GM19397 (cell line): Measurements from ENCODE around the gene ARAP2.

Experiments used
- ATAC-seq: cut with Tn5 transposase; IDR thresholded peaks from one replicate; pipeline ENCODE4 v1.9.1; 2021; ENCODE audit warnings: mild to moderate bottlenecking, moderate library complexity; ENCODE audit not compliant: unreplicated experiment

ARAP2 gene

GRCh38 chr4:36244257-36245082 lies at the start of gene ARAP2:
Gene ARAP2 (minus strand): TSS chr4:36244514. CDS start chr4:36229486, 15,028 bp downstream.
- ATAC-seq, result peak; percentile 67

DNA sequence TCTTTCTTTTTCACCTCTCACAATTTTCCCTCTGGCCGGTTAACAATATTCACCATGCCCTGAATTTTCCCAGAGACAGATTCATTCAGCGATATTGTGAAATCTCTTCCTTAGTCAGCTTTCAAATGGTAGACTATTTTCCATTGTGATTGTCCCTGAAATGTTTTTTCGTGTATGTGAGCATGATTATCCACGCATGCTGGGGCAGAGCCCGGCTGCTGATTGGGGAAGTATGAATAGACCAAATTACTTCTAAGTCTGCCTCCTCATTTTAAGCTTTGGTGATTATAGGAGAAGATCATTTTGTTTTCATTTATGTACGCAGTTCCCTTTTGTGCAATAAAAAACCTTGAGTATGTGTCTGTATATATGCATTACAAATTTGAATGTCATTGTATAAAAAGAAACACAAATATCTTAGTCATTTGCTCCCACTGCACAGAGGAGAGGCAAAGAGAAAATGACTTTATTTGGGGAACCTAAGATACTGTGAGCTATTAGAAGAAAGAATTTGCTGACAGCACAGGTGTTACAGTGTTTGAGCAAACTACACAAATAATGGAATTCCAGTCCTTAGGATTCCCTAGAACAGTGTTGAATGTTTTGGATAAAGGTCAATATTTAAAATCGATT lies 48.4 kb upstream of the ARAP2 start:
- ATAC-seq, result no peak

DNA sequence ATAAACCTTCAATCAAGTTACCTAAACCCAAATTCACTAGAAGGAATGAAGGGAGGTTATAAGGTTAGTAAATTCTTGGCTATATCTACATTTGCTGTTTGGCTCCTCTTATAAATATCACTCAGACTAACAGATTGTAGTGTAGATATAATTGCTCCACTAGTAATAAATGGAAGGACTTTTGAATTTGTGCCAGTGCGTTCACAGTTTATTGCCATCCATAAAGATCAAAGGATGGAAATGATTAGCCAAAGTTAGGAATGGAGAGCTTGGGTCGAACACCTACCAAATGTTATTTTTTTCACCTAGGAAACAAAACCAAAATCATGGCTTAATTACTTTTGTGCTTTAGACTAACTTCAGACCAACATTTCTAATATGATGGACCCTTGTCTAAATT lies 46.3 kb upstream of the ARAP2 start:
- no peak for ATAC-seq

- no peak for ATAC-seq
Measured at GRCh38 chr4:36288731-36289426, 44.6 kb upstream of the ARAP2 start.

- no peak for ATAC-seq
Measured at GRCh38 chr4:36286481-36286871, 42.2 kb upstream of the ARAP2 start.

DNA sequence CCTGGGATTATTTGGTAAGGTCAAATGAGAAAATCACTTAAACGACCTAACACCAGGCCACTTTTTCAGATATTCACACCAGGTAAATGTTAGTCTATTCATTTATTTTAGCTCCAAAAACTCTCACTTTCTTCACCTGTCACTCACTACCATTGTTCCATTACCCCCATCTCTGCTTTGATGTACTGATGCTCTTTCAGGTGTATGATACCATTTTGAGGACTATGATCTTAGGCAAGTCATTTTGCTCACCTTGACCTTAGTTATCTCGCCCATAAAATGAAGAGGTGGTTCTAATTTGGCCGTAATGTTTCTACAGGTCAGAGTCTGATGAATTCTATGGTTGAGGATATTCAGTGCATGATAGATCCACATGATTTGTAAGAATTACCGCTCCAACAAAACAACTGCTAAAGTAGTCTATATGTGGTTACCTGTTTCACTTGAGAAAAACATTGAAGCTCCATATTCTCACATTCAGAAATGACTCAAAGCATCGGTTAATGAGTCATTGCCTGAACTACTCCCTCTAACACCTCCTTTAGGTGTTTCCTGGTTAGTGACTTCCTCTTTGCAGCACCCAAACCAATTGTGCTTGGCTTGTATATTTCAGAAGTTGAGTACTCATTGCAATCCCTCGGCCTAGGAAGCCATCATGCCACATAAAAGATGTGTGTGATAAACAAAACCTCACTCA lies 41.6 kb upstream of the ARAP2 start:
- peak; percentile 97 for ATAC-seq

GRCh38 chr4:36283912-36284465 lies 39.7 kb upstream of the ARAP2 start:
- ATAC-seq, result no peak

DNA sequence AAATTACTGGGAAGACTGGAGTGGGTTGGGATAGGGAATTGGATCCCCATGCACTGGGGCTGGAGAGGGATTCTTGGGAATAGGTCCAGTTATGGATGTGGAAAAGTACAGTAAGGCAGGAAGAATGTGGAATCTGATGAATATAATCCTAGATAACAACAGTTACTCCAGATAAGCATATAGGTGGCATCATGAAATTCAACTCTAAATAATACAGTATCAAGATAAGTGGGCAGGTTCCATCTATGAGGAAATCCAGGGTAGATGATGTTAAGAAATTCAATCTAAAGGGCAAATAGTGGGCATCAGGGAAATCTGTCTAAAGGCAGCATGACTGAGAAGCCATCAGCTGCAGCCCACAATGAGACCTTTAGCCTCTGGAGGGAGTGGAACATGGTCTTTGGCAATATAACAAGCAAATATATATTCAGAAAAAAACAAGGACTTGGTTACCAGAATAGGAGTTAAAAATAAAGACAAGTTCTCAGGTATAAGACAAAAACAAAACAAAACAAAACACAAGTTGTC lies 38.3 kb upstream of the ARAP2 start:
- no peak for ATAC-seq

- no peak for ATAC-seq
Measured at GRCh38 chr4:36281384-36282106, 37.2 kb upstream of the ARAP2 start, which contains the start of gene DTHD1. Gene DTHD1 (plus strand): TSS chr4:36281616. CDS start chr4:36281759, 143 bp downstream.

- no peak for ATAC-seq
Measured at GRCh38 chr4:36280555-36280954, 36.2 kb upstream of the ARAP2 start.

DNA sequence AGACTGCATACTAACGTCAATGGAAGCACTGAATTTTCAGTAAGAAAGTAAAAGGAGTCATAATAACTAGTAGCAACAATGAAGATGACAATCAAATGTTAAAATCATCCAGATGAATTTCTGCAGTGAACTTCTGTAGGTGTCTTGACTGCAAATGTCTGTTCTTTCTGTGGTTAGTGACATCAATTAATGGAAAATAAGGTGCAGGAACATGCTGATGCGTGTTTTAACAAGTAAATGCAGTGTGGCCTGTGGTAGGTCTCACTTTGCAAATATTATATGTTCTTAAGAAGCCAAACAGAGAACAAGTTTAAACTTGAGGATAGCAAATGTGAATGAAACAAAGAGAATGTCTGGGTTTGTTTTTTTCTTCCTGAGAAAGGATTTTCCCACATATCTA lies 34.5 kb upstream of the ARAP2 start:
- no peak for ATAC-seq

GRCh38 chr4:36277533-36277932 lies 33.2 kb upstream of the ARAP2 start:
- ATAC-seq, result no peak

DNA sequence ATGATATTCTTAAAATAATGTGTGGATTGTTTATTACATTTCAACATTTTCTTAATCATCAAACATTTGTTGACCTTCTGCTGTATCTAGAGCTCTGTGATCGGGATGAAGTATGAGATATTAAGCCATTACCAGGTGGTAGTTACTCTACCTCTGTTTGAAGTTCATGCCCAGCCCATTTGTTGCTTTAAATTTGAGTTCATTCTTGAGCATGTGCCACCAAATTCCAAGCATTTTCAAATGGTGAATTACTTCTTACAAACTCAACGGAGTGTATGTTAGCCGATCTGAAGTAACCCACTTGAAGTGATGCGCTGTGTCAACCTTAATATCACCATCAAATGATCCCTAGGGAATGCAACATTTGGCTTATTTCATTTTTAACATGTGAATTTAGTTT lies 29.8 kb upstream of the ARAP2 start:
- no peak for ATAC-seq

GRCh38 chr4:36273276-36273675 lies 29.0 kb upstream of the ARAP2 start:
- no peak for ATAC-seq

DNA sequence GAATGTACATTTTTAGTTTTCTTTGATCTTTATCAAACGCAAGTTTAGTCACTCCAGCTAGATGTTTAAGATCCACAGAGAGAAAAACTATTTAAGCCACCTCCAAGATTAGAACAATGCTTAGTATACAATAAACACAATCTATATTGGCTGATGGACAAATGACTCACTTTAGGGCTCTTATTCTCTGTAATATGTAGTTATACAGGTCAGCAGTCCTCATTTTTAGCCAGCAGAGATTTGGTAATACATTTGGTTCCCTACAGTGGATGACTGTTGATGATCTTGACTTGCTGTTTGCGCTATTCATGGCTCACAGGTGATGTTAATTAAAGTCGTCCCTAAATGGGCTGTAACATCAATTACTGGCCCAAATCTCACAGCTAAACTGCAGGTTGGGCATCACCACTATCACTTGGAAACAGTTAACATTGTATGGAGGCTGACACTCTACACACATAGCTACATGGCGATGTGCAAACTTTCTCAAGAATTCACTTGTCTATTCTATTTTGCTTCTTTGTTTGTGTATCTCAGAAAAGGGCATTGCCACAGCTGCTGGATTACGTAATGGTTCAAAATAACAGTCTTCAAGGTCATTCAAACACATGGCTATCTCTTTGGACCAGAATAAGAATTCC lies 25.3 kb upstream of the ARAP2 start:
- ATAC-seq, result no peak

GRCh38 chr4:36269101-36269500 lies 24.8 kb upstream of the ARAP2 start:
- no peak for ATAC-seq

GRCh38 chr4:36267486-36268268 lies 23.4 kb upstream of the ARAP2 start:
- ATAC-seq, result no peak

- ATAC-seq, result no peak
Measured at GRCh38 chr4:36264207-36264826, 20.0 kb upstream of the ARAP2 start.
